AML-193 (cell line): ENCODE results near the gene TPCN1.
"Not testable (repeated sequence)": the region's sequence is repeated elsewhere in the genome, so short reads cannot be mapped to it uniquely, and the experiment has no call there.

Experiments
- DNase-seq, 2 experiments: peaks; one replicate each; lab custom pipeline; 2025; lab: John Stamatoyannopoulos, UW

The TPCN1 gene

DNA sequence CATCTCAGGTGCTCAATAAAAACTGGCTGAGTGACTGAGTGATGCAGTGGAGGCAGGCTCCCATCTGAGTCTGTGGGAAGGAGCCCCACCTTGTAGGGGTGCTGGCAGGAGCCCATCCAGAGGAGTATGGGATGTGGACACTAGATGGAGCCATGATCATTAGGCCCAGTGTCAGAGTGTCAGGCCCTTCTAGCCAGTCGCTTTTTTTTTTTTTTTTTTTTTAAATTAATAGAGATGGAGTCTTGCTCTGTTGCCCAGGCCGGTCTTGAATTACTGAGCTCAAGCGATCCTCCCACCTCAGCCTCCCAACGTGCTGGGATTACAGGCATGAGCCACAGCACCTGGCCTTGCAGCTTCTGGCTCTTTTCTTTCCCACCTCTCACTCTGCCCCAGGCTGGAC lies 24.3 kb upstream of the TPCN1 start:
- peak; percentile 72 to 76 for DNase-seq

DNA sequence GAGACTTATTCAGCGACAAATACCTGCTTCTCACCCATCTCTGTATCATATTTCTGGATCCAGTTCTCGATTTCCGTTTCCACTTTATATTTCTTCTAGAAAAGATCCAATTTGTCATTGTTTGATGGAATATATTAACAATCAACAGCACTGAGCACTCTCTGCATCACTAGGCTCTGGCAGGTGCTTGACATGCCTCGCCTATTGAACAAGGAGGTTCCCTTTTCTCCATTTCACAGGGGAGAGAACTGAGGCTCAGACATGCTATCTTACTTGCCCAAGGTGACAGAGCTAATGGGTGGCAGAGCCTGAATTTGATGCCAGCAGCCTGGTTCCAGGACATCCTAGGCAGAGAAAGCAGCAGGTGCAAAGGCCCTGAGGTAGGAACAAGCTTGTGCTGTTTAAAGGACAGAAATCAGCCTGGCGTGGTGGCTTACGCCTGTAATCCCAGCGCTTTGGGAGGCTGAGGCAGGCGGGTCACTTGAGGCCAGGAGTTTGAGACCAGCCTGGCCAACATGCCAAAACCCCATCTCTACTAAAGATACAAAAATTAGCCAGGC lies 23.7 kb upstream of the TPCN1 start:
- DNase-seq, result no peak

DNA sequence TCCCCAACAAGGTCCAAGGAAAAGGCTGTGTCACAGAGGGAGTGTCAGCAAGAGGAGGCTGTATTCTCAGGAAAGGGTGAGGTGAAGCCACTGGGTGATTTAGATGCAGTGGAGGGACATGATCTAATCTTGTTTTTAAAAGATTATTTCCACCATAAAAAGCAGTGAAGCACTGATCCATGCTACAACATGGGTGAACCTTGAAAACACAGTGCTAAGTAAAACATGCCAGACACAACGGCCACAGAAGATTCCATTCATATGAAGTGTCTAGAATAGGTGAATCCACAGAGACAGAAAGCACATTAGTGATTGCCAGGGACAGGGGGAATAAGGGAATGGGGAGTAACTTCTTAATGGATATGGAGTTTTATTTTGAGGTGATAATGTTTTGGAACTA lies 23.0 kb upstream of the TPCN1 start:
- no peak for DNase-seq

DNA sequence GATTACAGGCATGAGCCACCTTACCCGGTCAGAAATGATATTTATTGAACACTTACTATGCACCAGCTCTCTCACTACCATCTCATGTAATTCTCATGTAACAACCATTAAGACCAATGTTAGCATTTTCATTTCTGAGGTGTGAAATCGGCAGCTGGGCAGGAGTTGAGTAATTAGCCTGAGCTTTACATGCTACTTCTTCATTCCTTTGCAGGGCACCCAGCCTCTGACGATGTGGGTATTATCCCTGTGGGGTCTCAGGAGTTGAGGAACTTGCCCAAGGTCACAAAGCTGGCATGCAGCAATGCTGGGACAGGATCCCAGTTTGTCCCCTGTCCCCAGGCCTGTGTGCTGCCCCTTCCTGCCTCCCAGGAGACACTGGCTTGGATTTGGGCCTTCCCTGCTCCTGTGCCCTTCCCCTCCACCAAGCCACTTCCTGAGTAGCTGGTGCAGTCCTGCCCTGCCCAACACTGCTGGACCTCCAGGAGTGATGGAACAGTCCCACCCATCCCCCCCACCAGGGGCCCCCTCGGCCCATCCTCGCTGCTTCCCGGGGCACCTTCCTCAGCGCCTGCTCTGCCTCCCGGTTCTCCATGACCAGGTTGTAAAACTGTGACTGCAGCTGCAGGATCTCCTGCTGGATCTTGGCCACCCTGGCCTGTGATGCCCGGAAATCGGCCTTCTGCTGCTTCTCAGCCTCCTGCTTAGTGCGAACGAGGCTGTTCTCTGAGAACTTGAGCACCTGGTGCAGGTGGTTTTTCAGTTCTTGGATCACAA lies 21.1 kb upstream of the TPCN1 start:
- peak; percentile 61 to 67 for DNase-seq

DNA sequence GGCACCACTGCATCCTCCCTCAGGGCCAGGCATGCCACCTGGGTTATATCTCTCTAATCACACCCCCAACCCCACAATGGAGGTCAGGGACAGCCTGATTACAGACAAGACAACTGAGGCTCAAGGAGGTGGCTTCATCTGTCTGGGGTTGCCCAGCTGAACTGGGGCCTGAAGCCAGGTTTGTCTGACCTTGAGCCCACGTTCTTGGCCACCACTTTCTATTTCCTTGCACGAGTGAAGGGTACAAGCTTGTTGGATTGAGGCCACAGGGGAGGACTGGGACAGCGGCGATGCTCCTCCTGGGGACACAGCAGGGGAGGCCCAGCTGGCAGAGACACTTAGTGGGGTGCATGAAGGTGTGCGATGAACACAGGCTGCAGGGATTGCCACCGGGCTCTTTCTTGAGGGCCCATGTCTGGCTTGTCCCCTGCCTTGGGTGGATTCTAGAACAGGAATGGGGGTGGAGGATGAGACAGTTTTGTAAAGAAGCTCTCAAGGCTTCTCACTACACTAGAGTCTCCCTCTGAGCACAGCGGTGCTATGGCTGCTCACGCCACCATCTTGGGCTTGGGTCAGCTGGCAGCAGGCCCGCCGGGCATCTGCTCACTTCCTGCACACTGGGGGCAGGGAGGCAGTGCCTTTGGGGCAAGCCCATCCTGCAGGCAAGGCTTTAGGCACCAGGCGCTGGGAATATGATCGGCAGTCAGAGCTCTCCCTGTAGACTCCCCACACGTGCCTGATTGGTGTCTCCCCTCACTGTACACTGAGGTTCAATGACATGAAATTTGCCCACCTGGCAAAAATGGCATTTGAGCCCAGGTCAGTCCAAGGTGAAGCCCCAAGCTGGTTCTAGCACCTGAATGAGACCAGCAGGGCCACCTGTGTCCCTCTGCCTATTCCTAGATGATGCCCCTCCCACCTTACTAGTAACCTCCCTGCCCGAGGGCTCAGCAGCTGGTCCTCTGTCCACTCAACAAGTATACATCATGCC lies 19.8 kb upstream of the TPCN1 start:
- no peak for DNase-seq

DNA sequence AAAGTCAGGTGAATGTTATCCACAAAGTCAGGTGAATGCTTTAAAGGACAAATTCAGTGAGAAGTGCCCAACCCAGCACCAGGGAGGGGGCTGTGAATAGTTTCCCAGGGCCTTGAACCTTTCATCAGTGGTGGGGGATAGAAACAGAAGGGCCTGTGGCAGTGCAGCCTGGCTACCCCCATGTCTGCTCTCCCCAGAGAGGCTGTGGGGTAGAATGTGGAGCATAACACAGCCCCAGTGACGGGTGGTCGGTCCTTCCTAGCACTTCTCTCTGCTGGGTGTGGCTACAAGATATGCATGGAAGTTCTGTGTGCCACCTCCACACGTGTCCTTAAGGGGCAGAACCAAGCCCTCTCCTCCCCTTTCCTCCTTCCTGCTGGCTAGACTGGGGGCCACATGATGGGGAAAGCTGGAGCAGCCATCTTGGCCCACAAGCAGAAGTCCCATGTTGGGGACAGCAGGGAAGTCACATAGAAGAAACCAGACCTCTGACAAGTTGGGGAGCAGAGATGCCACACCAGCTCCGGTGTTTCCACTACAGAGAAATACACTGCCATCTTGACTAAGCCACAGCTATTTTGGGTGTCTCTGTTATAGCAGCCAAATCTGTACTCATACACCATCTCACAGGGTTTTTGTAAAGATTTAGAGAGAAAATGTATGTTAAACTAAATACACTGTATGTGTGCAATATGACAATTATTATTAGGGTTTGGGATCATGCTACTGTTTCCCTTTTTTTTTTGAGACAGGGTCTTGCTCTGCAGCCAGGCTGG lies 18.8 kb upstream of the TPCN1 start:
- DNase-seq, result no peak

DNA sequence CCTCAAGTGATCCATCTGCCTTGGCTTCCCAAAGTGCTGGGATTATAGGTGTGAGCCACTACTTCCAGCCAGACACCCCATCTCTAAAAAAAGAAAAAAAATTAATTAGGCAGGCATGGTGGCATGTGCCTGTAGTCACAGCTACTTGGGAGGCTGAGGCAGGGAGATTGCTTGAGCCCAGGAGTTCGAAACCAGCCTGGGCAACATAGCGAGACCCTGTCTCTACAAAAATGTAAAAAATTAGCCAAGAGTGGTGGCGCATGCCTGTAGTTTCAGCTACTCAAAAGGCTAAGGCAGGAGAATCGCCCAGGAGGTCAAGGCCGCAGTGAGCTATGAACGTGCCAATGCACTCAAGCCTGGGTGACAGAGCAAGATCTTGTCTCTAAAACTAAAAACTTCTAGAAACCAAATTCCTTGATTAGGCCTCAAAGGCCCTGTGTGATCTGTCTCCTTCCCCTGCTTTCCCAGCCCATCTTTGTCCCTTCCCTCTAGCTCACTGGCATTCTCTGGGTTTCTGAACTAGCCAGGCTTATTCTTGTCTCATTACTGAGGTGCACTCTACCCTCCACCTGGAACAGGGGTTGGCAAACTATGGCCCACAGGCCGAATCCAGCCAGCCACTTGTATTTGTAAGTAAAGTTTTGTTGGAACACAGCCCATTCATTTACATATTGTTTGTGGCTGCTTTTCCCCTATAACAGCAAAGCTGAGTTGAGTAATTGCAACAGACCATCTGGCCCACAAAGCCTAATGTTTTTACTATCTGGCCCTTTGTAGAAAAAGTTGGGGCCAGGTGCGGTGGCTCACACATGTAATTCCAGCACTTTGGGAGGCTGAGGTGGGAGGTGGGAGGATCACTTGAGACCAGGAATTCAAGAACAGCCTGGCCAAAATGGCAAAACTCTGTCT lies 17.2 kb upstream of the TPCN1 start:
- peak in 1 of 2 experiments; percentile 26 for DNase-seq

DNA sequence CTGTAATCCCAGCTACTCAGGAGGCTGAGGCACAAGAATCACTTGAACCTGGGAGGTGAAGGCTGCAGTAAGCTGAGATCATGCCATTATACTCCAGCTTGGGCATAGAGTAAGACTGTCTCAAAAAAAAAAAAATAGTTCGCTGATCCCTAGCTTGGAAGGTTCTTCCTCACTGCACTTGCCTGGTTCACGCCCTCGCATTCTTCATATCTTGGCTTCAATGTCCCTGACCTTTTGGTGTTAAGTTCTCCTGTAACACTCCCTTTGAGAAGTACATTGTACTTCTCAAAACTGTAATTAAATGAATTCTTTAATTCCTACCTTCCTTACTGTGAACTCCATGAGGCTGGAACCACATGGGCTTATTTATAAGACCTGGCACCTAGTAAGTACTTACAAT lies 16.5 kb upstream of the TPCN1 start:
- no peak for DNase-seq

DNA sequence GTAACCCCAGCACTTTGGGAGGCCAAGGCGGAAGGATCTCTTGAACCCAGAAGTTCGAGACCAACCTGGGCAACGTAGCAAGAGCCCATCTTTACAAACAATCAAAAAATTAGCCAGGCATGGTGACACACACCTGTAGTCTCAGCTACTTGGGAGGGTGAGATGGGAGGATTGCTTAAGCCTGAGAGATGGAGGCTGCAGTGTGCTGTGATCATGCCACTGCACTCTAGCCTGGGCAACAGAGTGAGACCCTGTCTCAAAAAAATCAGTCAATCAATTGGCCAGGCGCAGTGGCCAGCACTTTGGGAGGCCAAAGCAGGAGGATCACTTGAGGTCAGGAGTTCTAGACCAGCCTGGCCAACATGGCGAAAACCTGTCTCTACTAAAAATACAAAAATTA lies 14.5 kb upstream of the TPCN1 start:
- DNase-seq, result not testable (repeated sequence)

DNA sequence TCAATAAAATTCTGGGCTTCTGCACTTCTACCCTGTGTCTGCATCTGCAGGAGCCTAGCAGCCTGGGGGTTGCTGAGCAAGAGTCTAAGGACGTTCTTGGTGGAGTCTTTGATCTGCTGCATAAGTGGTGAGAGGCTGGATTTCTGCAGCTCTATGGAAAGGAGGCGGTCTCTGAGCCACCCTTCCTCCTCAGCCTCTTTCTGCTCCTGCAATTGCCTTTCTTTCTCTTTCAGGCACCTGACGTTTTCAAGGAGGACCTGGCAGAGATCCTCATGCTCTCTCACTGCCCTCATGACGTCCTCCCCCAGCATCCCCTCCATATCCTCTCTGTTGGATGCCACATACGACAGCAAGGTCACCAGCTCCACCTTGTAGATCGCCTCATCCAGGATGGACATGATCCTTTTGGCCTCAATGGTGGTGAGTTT lies 13.6 kb upstream of the TPCN1 start:
- DNase-seq, result peak in 1 of 2 experiments; percentile 9

DNA sequence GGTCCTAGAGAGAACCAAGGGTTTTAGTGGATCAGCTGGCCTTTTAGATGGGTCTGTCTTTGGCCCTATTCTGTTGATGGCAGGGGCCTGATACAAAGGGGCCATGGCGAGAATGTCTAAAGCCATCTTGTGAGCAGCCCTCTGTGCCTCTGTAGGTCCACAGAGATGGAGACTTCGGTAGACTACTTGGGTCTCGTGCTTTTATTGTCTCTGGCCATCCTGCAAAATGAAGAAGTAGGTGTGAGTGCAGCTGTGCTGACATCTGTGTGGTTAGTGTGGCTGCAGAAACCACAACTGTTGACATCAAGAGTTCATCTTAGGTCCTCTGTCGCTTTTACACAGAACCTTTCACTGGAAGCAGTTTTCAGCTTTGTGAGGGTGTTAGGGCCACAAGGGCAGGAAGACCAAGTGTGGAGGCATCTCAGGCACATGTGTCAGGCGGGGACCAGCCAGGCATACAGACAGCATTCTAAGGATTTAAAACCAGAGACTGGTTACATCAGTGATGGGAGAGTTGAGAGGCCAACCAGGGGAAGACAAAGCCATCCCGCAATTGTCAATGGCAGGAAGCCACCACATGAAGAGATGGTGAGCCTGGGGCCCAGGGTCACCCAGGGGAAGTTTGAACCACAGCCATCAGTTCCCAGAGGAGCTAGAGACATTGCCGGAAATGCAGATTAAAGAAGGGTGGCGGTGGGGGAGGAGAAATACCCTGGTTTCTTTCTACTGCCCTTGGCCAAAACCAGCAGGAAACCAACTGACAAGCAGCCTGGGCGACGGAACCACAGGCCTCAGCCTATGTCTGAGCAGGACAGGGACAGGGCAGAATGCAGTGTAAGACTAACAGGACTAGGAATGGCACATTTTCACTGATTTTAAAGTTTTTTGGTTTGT lies 13.0 kb upstream of the TPCN1 start:
- peak; percentile 97 to 99 for DNase-seq

DNA sequence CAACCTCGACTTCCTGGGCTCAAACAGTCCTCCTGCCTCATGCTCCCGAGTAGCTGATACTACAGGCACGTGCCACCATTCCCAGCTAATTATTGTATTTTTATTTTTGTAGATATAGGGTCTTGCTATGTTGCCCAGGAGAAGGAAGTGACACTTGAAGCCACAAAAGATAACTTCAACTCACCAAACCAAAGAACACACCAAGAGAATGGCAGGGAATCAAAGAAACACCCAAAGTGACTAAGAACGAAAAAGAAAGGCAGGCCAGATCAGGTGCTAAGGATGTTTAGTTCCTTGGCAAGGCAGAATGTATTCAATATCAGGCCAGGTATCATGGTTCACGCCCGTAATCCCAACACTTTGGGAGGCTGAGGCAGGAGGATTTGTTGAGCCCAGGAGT lies 10.1 kb upstream of the TPCN1 start:
- no peak for DNase-seq

DNA sequence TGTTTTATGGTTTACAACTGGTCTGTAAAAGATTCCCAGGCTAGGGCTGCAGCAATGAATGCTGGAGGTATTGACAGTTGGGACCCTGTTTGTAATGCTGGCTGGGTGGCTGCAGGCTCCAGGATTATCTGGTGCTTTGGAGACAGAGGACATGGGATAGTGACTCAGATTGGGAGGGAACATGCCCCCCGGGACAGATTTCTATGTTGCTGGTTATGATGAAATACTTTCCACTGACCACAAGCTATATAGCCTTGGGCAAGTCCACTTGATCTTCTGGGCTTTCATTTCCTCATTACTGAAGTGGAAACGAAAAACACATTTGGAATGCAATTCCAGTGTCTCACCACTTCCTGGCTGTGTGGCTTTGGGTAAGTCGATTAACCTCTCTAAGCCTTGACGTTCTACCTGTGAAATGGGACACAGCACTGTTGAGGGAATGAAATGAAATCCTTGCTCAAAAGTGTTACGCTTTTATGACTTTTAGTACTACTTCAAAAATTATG lies 6.3 kb upstream of the TPCN1 start:
- DNase-seq, result peak; percentile 92 to 95

DNA sequence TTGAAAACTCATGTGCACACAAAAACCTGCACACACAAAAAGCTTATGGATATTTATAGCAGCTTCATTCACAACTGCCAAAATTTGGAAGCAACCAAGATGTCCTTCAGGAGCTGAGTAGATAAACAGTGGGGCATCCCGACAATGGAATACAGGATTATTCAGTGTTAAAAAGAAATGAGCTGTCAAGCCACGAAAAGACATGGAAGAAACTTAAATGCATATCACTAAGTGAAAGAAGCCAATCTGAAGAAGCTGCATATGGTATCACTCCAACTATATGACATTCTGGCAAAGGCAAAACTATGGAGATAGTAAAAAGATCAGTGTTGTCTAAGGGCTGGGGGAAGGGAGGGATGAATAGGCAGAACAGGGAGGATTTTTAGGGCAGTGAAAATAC lies 5.2 kb upstream of the TPCN1 start:
- no peak for DNase-seq

DNA sequence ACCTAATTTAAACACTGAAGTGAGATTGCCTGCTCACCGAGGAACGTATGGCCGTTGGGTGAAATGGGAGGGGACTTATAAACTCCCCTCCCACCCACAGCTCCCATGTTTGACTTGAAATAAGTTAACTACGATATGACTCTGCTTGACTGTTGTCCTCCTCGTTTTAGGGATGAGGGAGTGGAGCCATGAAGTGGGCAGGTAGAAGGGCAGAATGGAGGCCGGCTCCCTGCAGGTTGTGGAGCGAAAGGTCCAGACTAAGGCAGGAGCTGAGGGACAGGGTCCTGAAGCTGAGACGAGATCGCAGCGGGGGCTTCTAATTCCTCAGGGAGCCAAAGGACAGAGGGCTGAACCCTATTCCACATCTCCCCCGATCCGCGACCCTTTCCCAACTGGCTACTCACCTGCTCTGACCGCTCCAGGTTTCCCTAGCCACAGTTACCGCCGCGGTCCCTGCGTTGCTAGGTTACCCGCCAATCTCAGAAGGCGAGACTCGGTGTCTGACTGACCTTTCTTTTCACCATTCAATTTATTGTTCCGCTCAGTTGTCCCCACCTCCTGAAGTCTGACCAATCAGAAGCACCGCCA lies 577 bp upstream of the TPCN1 start:
- DNase-seq, result no peak

DNA sequence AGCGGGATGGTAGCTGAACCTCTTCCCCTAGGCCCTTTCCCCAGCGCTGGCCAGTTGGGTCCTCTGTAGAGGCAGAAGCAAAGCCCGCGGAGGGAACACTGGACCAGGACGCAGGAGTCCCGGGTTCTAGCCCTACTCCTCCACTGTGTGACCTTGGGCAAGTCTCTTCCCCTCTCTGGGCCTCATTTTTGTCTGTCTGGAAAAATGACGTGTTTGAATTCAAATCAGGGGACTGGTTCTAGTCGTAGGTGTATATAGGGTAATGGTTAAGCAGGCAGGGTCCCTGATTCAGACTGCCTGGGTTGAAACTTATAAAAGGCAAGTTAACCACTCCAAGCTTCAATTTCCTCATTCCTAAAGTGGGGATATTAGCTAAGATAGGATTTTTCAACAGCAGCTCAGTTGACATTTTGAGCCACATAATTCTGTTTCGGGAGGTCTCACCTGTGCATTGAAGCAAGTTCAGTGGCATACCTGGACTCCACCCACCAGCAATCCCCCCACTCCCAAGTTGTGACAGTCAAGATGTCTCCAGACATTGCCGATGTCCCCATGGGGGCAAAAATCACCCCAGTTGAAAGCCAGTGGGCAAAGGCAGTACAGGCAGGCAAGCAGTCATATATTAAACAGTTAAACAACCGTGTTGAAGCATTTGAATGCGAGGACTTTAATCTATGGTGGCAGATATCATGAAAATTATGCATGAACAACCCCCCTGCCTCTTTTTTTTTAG lies 899 bp downstream of the TPCN1 start:
- DNase-seq, result no peak

DNA sequence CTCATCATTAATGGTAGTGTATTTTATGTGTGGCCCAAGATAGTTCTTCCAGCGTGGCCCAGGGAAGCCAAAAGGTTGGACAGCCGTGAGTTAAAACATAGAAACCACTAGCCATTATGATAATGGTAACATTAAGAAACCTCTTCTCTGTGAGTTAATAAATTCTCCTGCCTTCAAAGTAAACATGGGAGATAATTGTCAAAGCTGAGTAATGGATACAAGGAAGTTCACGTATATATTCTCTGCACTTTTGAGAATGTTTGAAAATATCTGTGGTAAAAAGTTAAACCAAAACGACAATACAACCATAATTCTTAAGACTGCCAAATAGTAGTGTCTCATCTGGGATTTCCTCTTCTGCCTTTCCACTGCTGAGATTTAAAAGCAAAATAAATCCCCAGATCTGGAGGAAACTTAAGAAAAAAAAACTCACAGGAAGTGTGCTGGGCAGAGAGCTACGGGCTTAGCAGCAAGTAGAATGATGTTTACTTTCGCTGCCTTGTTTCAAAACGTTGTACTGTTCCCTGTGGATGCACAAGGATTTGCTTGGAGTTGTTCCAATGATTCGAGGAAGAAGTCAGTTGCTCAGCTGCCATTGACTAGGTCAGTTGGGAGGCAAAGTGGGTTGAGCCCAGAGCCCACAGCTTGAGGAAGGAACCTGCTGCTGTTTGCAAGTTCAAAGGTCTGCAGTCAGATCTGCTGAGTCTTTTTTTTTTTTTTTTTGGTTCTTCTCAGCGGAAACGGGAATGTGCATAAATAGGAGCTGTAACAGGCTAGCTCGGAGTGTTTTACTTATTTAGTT lies 1.7 kb downstream of the TPCN1 start:
- DNase-seq, result peak in 1 of 2 experiments; percentile 15

DNA sequence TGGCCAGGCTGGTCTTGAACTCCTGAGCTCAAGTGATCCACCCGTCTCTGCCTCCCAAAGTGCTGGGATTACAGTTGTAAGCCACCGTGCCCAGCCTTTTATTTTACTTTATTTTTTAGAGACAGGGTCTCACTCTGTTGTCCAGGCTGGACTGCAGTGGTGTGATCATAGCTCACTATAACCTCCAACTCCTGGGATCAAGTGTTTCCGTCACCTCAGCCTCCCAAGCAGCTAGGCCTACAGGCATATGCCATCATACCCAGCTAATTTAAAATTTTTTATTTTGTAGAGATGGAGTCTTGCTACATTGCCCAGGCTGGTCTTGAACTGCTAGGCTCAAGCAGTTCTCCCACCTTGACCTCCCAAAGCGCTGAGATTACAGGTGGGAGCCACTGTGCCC lies 3.7 kb downstream of the TPCN1 start:
- no peak for DNase-seq
